Stimulated activated CD8-positive, alpha-beta memory T cell treated with anti-CD3 and anti-CD28 coated beads, Interleukin-12 subunit alpha, Interleukin-12 subunit beta, amount 100 ng/mL, for 4 hours (primary cell): ENCODE measurements around the gene NUAK2.
A peak's percentile ranks its signal among the peaks of the same experiment; 100 is the strongest.
"Not testable (repeated sequence)": the region's sequence is repeated elsewhere in the genome, so short reads cannot be mapped to it uniquely, and the experiment has no call there.

Experiments used
- DNase-seq: peaks from one replicate; pipeline ENCODE4 v3.0.0-alpha.2; 2020; ENCODE audit warnings: low read depth

The NUAK2 gene

DNA sequence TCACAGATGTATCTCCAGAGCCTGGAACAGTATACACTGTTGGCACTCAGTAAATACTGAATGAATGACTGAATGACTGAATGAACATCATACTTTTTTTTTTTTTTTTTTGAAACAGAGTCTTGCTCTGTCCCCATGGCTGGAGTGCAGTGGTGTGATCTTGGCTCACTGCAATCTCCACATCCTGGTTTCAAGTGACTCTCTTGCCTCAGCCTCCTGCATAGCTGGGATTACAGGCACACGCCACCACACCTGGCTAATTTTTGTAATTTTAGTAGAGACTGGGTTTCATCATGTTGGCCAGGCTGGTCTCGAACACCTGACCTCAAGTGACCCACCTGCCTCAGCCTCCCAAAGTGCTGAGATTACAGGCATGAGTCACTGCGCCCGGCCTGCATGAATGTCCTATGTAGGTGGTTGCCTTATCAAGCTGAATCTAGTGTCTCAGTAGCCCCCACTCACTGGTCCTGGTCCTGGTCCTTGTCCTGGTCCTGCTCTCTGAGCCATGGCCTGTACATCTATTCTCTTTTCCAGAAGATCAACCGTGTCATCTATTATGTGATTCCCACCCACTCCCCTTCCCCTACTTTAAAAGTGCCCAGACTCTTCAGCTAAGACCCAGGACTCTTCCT lies 23.9 kb downstream of the NUAK2 start:
- not testable (repeated sequence) for DNase-seq

DNA sequence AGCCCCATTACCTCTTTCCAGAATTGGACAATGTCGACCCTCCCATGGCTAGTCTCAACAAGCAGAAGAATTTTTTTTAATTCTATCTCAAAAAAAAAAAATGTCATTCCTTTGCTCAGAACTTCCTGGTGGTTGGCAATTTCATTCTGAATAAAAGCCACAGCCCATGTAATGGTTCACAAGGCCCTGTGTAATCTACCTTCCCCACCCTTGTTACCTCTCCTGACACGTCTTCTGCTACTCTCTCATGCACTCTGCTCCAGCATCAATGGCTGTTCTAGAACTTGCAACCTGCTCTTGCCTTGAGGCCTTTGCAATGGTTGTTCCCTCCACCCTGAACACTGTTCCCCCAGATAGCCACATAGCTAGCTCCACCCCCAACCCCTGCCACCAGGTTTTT lies 25.4 kb downstream of the NUAK2 start:
- DNase-seq = no peak

DNA sequence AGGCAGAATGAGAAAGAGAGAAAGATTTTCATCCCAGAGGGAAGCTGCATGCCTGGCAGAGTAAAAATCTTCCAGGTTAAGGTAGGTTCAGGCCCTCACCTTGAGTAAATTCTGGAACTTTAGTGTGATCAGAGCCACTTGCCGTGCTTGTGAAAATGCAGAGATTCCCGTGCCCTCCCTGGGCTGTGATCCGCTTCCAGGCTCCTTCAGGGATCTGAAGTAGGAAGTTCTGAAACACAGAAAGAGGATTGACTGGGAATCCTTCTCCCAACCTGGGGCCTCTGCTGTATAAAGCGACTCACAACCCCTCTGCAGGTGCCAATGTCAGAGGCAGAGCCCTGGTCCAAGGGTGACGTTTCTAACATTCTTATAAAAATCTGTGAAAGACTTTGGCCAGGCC lies 26.6 kb downstream of the NUAK2 start:
- DNase-seq = no peak

DNA sequence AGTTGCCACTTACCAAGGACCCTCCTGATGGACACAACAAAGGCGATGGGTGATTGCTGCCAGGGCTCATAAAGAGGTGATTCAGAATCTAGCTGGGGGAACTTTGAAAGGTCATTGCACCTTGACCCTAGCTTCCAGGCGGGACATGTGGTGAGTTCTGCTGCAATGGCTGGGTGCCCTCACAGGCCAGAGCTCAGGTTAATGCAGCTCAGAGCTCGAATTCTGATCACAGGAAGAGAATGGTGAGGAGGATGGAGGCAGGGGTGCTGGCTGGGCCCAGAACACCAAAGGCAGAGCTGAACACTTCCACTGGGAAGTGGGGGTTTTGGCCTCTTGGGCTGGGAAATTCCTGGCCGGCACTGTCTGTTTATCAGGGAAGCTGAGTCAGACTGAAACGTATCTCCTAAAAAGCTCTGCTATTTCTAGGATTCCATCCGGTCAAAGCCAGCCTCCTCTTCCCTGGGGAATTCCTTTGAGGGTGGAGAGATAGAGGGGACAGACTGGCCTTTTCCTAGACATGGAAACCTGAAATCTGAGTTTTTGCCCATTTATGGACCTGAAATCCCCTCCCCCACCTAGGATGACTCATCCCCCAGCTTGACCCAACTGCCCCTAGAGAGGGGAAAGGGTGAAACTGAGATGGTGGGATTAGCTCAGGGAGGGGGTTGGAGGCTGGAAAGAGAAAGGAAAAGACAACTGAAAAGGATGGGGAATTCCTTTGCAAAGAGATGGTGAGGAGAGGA lies 27.2 kb downstream of the NUAK2 start:
- DNase-seq = no peak

DNA sequence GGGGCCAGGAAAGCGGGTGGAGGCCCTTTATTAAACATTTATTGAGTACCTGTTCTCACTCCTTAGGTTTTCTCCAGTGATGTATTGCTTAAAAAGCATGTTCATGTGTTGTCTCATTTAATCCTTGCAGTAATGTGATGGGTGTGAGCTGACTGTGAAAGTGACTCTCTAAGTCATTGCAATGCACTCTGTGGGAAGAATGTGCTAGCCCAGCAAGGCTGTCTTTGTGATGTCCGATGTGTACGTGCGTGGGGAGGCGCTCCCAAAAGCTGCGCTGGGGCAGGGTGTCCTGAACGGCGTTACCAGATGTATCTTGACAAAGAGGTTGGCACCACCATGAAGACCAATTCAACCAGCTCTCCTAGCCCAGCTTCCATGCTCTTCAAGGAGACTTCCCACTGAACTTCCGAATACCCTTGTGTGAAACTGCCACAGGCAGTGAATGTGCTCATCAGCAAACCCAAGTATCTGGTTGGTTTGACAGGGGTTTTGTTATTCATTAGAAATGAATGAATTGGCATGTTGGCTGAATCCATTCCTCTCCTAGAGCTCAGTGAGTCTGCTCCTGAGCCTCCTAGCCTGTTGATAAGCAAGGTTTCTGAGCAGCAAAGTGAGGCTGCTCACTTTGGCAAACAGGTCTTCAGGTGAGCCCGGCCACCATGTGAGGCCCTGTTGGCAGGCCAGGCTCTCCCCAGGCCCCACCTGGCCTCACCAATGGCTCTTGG lies 28.0 kb downstream of the NUAK2 start:
- no peak for DNase-seq

DNA sequence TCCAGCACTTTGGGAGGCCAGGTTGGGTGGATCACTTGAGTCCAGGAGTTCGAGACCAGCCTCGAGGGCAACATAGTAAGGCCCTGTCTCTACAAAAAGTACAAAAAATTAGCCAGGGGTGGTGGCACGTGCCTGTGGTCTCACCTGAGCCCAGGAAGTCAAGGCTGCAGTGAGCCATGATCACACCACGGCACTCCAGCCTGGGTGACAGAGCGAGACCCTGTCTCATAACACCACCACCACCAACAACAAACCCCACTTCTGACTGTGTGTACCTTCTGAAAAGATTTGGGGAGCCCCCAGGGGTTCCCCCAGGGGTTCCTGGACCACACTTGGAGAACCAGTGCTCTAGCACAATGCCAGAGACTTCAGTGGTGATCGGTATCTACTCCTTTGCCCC lies 29.9 kb downstream of the NUAK2 start:
- DNase-seq = no peak

DNA sequence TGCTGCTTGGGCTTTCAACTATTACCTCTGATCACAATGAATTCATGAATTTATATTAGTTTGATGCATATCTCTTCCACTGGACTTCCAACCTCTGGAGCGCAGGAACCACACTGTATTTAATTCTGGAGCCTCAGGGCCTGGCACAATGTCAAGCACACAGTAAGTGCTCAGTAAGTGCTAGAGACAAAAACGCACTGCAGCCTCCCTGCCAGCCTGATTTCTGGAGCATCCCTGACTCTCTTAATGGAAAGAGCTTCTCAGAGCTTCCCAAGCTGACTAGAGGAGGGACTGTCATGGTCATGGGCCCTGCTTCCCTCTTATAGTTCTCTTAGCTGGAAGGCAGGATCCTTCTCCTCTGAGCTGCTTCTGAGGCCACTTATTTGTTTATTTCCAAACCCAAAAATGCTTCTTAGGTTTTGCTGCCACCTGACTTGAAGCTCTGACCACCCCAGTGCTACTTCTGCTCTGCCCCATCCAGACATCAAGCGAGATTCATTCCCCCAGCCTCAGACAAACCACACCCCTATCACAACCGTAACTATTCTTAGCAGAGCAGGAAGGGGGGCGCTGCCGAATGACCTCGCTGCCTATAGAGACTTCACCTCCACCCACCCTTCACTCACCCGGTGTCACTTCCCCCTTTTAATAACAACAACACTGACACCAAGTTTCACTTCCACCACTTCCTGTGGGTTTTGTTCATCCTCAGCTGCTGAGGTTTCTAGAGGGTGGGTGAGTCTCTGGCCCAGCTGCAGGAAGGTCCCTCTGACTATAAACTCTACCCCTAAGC lies 33.6 kb downstream of the NUAK2 start:
- DNase-seq = peak; percentile 68

DNA sequence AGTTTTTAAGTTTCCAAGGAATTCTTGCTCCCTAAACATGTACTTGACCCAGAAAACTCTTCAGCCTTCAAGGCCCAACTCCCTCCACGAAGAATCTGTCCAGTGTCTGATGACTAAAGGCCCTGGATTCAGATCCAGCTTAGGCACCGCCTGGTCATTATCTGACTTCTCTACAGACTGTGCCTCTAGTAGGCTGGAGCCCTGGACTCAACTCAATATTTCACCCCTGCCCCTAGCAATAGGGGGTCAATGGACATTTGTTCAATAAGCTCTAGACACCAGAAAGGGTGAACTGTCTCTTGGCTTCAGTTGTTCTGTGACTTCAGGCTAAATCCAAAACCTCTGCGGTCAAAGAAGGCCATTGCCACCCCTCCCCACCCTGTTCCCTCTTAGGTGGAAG lies 34.5 kb downstream of the NUAK2 start:
- no peak for DNase-seq

DNA sequence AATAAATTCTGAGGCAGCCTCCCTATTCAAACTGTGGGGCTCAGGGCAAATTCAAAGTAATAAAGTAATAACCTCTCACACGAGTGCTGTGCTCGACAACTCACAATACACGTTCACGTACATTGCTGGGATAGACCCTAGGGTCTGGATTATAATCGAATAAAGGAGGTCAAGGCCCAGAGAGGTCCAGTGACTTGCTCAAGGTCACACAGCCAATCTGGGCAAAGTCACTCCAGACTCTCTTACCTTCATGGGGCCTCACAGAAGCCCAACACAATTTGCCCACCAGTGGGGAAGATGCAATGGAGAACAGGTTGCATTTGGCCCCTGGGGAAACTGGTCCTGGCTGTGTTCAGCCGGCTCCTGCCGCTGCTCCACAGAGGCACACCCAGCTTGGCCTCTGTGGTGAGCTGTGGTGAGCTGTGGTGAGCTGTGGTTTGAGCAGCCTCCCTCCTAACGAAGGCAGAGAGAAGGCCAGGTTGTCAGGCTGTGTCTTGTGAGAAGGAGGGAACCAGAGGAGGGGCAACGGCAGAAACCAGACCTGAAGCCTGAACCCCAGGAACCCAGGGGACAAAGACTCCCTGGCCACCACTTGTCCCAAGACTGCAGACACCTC lies 35.1 kb downstream of the NUAK2 start:
- DNase-seq = peak; percentile 37

DNA sequence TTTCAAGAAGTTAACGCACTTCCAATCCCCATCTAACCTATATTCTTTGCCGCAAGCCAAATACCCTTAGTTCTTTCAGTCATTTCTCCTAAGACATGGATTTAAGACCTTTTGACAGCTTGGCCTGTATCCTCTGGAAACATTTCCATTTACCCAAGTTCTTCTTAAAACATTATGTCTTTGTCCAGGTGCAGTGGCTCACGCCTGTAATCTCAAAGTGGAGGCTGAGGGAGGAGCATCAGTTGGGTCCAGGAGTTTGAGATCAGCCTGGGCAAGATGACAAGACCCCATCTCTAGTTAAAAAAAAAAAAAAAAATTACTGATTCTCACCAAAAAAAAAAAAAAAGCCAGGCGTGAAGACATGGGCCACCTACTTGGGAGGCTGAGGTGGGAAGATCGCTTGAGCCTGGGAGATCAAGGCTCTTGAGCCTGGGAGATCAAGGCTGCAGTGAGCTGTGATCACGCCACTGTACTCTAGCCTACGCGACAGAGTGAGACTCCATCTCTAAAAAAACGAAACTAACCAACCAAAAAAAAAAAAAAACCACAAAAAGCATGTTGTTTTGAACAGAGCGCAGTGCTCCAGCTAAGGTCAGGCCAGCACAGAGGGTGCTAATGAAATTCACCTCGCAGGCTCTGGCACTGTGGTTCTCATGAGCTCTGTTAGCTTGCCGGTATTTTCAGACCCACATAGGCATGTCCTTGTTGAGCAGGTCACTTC lies 36.0 kb downstream of the NUAK2 start:
- DNase-seq = peak; percentile 31

DNA sequence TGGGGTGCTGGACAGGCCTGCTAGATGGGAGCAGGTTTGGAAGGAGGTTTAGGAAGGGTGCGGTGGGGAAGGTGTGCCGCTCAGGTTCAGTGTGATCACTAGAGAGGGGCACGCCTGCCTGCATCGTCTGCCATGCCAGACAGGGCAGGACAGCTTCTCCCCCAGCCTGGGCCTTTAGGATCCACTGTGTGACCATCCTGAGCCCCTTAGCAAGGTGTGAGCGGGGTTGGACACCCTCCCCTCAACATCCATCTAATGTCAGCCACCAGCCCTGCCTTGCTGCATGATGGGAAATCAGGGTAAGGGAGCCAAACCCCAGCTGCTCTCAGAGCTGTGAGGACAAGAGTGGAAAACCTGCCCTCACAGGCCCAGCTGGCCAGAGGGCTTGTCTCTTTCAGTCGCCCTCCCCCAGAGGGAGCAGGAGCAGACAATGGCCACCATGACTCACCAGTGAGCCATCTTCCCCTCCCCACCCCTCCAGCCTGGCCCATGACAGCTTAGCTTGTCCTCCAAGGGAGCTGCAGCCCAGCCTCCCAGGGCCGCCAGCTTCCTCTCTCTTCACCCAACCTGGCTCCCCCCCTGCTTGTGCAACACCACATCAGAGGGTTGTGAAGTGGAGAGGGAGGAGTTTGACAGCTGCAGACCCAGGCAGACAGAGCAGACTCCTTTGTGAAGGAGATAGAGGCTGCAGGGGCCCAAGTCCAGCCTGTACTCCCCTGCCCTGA lies 37.0 kb downstream of the NUAK2 start:
- DNase-seq = peak; percentile 80

DNA sequence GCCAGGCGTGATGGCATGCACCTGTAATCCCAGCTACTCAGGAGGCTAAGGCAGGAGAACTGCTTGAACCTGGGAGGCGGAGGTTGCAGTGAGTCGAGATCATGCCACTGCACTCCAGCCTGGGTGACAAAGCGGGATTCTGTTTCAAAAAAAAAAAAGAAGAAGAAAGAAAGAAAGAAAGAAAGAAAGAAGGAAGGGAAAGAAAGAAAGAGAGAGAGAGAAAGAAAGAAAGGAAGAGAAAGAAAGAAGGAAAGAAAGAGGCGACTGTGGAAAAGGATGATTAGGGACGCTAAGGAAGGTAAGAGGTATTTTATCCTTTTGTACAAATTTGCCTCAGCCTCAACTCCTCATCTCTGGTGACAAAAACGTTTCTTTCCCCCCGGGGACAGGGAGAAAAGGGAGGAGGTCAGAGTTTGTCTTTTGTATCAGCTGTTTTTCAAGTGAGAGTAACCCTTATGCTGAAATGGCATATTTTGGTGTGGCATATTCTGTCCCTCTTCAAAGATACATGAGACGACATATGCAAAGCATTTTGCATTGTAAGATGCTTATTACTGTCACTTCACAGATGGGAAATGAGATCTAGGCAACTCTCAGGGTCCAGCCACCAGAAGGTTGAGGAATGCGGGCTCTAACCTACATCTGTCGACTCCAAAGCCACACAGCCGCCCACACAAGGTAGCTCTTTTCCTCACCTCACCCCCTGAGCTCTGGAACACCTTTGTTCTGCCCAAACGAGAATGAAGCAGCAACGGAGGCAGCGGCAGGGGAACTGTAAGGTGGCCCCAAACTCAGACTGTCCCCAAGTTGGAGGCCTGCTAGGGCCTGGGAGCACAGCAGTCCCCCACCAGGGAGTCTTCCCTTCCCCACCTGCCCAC lies 38.0 kb downstream of the NUAK2 start:
- DNase-seq = no peak

DNA sequence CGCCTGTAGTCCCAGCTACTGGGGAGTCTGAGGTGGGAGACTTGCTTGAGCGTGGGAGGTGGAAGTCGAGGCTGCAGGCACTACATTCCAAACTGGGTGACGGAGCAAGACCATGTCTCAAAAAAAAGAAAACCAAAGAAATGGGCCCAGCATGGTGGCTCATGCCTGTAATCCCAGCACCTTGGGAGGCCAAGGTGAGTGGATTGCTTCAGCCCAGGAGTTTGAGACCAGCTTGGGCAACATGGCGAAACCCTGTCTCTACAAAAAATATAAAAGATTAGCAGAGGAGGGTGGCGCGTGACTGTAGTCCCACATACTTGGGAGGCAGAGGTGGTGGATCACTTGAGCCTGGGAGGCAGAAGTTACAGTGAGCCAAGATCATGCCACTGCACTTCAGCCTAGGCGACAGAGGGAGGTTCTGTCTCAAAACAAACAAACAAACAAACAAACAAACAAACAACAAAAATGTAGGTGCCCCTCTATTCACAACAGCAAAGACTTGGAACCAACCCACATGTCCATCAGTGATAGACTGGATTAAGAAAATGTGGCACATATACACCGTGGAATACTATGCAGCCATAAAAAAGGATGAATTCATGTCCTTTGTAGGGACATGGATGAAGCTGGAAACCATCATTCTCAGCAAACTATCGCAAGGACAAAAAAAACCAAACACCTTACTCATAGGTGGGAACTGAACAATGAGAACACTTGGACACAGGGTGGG lies 40.7 kb downstream of the NUAK2 start:
- not testable (repeated sequence) for DNase-seq

DNA sequence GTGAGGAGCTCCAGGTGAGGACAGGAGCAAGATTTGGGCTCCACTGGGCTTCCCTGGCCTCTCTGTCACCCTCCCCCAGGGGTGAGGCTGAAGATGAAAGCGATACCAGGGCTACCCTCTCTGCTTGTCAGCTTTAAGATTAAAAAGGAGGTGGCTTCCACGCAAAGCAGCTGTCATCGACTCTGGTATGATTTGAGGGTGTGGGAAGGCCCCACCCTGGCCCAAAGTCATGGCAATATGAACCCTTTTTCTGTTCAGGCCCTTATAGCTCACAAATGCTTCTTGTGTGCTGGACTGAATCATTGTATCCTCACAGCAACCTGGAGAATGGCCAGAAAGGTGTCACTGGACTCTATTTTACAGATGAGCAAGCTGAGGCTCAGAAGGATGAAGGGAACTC lies 41.6 kb downstream of the NUAK2 start:
- no peak for DNase-seq

DNA sequence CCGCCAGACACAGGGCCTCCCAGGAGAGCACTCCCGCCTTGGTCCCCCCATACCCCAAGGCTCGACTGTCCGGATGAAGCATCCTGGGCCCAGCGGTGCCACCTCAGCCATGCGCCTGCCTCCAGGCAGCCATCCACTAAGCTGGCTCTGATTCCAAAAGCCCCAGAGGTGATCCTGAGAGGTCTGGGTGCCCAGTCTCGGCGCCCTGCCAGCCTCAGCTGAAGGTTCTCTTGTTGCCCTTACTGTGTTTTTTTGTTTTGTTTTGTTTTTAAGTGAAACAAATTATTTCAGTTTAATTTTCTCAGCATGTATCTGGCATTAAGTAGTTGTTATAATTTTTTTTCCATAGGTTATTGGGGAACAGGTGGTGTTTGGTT lies 44.9 kb downstream of the NUAK2 start:
- no peak for DNase-seq

DNA sequence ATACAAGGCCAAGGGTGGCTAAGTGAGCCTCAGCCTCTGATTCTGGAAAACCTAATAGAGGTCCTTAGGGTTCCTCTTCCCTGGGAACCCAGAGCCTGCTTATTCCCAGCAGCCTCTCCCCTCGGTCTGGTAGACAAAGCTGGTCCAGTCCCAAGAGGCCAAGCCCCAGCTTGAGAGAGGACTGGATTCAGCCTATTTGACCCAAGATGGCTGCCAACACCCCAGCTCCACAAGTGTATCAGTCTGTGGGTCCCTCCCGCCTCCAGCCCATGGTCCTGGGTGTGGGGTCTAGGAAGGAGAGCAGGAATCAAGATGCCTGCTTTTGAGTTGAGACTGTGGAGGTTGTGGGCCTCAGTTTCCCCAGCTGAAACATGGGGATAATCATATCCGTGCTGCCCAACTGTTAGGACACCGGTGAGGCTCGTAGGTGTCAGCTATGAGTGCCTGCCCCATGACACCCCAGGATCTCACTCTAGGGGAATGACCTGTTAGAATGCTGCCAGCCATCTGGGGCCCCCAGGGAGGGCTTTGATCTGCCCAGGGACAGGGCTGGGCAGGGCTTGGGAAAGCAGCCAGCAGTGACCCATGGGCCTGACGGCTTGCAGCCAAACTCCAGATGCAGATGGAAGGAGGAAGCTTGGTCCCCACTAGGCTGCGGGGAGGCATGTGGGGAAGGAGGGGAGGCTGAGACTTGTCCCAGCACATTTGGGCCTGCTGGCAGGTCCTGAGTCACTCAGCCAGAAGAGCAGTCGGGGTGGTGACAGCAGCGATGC lies 45.4 kb downstream of the NUAK2 start:
- DNase-seq = no peak

DNA sequence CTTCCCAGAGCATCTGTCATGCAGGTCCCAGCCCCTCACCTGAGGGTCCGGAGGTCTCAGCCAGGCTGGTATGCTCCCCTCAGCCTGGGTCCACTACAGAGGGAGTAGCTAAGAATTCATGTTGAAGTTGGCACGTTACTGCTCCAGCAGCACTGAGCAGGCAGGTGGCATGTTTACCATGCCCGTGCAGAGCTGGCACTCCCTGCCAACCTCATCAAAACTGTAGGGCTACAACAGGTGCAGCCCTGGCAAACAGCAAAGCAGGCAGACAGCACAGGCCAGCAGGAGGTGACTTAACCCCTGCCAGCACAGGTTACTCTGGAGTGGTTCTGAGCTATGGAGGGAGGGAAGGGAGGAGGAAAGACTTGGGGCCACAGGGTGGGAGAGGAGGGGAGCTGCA lies 46.4 kb downstream of the NUAK2 start:
- DNase-seq = no peak

DNA sequence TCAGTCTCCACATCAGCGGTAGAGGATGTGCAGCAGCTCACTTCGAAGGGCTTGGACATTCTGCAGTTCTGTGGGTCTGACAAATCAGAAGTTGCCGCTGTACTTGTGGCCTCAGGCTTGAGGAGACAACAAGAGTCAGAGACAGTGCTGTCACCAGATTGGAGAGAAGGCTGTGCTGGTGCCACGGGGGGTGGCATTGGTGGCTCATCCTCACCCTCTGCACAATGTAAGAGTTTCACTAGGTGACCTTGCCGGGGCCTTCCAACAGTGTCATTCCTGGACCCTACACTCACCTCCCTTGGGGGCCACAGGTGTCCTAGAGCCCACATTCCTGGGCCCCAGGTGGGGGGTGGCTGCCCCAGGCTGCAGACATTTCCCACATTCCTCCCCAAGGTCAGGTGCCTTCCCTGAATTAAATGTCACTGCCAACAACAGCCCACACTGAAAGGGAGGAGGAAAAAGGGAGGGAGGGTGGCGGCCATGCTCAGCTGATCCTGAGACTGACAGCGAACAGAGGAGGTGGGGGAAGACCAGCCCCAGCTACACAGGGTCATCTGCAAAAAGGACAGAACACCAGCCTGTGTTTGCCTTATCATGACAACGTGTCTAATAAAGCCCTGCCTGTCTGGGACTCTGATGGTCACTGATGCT lies 47.4 kb downstream of the NUAK2 start:
- DNase-seq = no peak
